Measurements from ENCODE around the gene GRAMD1B.

- TF ChIP-seq CTCF (IDR thresholded peaks at IDR 0.05) (no peak), POLR2A (IDR thresholded peaks at IDR 0.05) (no peak), POLR2AphosphoS5 (IDR thresholded peaks at IDR 0.05) (no peak)
Measured at GRCh38 chr11:123535401-123535800, 105.3 kb downstream of the GRAMD1B start.
